Gastrocnemius medialis (tissue), 4 donors: ENCODE measurements around the gene ZBTB16.

Experiments
- POLR2A ChIP-seq, 2 donors: fragments of 450-650 bp; IDR thresholded peaks; one replicate each; pipeline ENCODE4 v1.6.1; 2017; ENCODE audit warnings: antibody characterized with exemption in 2 of 2, mild to moderate bottlenecking in 2 of 2, moderate library complexity in 2 of 2
- TF ChIP-seq, protein P1 (sequence below), 5 experiments: fragments of 450-650 bp in 3 of 5; fragments of 200-600 bp in 2 of 5; sonication (generic) in 2 of 5; IDR thresholded peaks in 4 of 5; conservative IDR thresholded peaks in 1 of 5; 1 replicate in 4 of 5; 2 replicates in 1 of 5; pipeline ENCODE4 v1.5.1; 2016 to 2019; ENCODE audit warnings: antibody characterized with exemption in 5 of 5, mild to moderate bottlenecking in 3 of 5, moderate library complexity in 3 of 5

DNA sequence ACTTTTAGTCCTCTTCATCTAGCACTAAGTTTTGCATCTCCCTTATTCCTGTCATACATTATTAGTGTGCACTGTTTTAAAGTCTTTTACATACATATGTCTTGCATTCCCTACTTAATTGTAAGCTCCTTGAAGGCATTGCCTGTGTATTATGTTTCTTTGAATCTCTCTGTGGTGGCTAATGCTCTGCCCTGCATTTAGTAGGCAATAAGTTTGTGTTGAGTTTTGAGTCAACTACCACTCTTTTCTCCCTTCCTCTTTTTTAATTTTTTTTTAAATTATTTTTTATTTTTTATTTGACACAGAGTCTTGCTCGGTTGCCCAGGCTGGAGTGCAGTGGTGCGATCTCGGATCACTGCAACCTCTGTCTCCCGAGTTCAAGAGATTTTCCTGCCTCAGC lies 78.9 kb downstream of the ZBTB16 start:
- TF ChIP-seq, protein P1, sequence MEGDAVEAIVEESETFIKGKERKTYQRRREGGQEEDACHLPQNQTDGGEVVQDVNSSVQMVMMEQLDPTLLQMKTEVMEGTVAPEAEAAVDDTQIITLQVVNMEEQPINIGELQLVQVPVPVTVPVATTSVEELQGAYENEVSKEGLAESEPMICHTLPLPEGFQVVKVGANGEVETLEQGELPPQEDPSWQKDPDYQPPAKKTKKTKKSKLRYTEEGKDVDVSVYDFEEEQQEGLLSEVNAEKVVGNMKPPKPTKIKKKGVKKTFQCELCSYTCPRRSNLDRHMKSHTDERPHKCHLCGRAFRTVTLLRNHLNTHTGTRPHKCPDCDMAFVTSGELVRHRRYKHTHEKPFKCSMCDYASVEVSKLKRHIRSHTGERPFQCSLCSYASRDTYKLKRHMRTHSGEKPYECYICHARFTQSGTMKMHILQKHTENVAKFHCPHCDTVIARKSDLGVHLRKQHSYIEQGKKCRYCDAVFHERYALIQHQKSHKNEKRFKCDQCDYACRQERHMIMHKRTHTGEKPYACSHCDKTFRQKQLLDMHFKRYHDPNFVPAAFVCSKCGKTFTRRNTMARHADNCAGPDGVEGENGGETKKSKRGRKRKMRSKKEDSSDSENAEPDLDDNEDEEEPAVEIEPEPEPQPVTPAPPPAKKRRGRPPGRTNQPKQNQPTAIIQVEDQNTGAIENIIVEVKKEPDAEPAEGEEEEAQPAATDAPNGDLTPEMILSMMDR (IDR thresholded peaks at IDR 0.05 in 4 of 5, conservative IDR thresholded peaks at IDR 0.05 in 1 of 5), result no peak
- TF ChIP-seq POLR2A (IDR thresholded peaks at IDR 0.05), result no peak
